GM19328 (cell line): Measurements from ENCODE around the gene PTPDC1.

Experiments
- ATAC-seq: cut with Tn5 transposase; IDR thresholded peaks from one replicate; pipeline ENCODE4 v1.9.1; 2021; ENCODE audit warnings: mild to moderate bottlenecking, moderate library complexity; ENCODE audit not compliant: unreplicated experiment

PTPDC1 gene

DNA sequence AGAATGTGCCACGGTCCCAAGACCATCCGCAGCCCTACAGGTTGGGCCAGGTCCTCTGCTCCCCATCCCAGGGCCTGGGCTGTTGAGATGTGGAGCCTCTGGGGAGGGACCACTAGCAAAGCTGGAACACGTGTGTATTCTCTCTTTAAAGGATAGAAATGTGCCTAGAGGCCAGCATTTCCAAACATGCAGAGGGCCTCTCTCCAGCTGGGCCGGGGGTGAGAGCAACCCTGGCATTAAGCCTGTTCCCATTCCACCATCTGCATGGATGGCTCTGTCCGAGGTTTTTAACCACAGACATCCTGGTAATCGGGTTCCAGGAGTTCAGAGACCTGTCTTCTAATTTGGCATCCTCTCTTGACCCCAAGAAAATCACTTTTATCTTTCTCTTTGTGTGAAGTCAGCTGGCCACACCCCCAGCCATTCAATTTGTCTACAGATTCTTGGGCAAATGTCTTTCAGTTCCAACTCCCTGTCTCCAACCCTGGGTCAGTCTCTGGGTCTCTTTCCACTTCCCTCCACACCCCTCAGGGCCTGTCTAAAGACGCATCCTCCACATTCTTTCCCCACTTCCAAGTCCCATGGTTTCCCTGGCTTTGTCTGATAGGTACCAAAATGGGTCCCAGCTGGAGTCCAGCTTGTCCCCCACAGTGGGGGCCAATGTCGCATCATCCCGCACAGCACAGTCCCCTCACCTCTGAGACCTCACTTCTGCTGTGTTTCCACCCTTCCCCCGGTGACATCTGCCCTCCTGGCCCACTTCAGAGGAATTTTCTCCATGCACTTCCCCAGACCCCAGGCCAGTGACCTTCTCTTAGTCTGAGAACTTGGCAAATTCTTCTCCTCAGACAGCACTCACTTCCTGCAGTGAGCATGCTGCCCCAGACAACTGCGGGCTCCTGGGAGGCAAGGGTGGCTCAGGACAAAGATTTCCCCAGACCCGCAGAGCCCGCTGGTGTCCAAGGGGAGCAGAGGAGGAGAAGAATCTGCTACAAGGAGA lies 56.8 kb downstream of the PTPDC1 start:
- ATAC-seq, result no peak

DNA sequence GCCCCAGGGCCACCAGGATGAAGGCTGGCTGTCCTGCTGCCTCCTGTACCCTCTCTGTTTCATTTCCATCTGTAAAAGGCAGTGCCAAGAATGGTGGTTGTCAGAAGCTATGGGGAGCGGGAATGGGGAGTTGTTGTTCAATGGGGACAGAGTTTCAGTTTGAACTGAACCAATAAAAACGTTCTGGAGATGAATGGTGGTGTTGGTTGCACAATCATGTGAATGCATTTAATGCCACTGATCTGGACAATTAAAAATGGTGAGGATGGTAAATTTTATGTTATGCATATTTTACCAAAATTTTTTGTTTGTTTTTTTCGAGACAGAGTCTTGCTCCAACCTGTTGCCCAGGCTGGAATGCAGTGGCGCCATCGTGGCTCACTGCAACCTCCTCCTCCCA lies 58.1 kb downstream of the PTPDC1 start:
- no peak for ATAC-seq

DNA sequence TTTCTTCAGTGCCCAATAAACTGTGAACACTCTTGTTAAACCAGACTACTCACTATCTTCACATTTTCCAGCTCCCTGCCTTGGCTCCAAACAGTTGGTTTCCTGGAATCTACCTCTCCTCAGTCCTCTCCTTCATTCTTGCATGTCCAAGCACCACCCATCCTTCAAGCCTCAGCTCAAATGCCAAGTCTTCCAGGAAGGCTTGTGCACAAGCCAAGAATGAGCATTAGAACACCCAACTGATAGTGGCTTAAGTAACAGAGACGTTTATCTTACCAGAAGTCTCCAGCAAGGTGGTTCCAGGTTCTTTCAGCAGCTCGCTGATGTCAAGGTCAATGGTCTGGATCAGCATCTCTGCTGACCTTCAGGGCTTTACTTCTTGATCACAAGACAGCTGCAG lies 60.1 kb downstream of the PTPDC1 start:
- ATAC-seq, result no peak

DNA sequence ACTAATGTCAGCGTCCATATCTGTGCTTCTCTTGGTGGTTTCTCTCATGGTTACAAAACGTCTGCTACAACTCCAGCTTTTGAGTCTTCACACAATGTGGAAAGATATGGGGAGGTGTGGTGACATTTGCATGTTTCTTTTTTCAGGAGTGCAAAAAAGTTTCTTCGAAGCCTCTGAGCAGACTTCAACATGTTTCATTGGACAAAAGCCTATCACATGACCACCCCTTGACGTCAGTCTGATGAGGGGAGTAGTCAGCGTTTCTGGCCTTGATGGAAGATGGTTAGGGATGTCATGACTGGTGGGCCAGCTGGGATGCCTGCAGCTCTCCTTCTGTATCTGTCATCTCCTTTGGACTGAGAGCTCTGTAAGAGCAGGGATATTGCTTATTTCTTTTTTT lies 61.4 kb downstream of the PTPDC1 start:
- no peak for ATAC-seq

DNA sequence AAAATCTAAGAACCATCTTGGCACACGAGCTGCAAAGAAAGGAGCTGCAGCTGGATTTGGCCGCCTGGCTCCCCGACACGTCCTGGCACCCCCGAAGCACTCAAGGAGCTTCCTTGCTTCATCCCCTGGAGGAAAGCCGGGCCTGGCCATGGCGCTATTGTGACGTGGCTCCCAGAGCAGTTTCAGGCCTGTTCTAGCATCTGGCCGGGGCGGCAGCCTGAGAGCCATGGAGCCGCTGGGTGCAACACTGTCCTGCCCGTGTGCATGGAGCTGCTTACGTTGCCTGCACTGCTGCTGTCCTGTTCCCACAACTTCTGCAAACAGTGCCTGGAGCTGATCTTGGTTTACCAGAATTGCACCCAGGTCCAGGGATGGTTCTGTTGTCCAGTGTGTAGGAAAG lies 63.5 kb downstream of the PTPDC1 start:
- ATAC-seq, result no peak

DNA sequence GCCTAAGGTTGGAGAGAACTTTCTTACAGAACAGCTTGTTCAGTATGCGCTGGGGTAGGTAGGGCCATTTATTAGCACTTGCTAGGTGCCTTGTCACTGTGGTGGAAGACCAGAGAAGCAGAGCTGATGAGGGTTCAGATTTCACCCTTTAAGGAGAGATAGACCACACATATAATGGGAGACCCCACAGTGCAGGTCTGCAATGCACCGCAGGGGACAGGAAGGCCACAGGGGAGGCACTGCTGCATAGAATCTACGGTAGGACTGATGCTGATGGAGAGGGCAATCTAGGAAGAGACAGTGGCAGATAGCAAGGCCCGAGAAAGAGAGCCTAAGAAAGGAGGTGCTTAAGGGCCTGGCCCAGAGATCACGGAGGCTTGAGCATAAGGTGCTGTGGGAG lies 64.2 kb downstream of the PTPDC1 start:
- ATAC-seq, result no peak

DNA sequence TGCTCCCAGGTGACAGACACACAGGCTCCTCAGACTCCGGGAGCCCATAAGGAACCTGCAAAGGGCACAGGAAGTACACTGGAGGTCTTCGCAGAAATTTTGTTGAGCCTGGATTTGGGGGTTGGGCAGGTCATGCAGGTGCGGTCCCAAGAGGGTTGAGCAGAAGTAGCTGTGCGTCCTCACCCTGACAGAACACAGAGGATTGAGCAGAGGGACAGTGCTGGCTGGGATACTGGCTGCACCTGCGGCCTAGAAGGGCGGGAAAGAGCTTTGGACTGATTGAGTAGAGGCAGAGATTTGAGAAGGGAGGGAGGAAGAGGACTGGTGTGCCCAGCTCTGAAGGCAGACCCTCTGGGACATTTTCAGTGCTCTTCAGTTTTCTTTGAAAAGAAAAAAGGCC lies 65.4 kb downstream of the PTPDC1 start:
- no peak for ATAC-seq

DNA sequence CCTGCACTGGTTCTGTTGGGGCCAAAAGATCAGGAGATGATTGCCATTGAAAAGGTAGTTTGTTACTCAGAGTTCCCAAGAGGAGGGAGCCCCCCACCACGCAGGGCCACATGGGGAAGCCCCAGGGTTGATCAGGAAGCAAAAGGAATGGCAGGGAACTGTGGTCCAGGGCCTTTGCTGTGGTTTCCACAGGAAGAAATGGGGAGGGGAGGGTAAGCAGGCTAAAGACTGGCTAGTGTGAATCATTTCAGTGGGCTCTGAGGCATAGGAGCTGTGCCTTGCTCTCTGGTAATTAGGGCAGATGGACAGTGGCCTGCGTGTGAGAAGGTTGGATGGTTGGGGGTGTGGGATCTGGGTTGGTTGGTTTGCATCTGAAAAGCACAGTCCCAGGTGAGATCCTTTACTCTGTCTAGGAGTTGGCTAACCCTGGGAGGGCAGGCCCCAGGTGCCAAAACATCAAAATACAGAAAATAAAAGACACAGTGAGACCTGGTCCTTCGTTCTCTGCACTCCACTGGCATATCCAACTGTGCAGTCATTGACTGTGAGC lies 66.1 kb downstream of the PTPDC1 start:
- ATAC-seq, result no peak

DNA sequence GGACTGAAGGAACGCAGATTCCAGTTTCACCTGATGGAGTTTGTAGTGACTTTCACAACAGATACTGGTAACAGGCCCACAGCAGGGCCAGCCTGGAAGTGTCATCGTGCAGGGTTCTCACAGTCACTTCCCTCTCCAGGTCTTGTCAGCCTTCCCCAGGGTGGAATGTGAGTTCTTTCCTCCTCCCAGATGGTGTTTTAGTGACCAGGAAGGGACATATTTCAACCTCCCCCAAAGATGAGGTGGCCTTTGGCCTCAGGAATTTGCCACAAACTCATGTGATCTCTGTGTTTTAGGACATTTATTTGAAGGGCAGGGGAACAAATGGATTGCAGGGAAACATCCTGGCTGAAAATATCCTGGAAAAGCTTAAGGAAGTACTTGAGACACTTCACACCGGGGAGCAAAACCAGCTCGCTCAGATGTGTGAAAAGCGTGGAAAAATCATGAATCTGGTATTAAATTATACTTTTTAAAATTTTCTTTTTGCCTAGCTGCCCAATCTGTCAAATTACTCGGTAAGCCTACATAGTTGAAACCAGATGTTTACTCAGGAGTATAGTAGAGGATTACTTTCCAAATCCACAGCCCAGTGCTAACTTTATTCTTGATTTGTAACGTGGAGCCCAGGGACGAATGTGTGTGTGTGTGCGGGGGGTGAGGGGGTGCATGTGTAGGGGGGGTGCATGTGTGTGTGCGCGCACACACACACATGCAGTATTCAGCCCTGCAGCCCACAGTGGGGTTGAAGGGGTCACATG lies 66.8 kb downstream of the PTPDC1 start:
- no peak for ATAC-seq

DNA sequence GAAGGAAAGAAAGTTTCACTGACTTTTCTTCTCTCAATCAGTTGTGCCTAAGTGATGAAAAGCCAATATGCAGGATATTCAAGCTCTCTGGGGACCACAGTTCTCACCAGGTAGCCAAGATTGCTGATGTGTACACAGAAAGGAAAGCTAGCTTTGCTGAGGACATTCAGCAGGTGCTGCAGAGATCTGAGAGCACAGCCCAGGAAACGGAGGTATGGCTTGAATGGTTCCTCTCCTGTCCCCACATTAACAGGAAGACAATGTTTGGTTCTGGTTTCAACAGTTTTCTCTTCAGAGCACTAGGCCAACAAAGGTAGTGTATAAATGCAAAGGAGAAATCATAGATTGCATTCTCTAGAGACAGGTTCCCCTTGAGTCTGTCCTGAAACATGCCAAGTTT lies 69.6 kb downstream of the PTPDC1 start:
- ATAC-seq, result no peak

DNA sequence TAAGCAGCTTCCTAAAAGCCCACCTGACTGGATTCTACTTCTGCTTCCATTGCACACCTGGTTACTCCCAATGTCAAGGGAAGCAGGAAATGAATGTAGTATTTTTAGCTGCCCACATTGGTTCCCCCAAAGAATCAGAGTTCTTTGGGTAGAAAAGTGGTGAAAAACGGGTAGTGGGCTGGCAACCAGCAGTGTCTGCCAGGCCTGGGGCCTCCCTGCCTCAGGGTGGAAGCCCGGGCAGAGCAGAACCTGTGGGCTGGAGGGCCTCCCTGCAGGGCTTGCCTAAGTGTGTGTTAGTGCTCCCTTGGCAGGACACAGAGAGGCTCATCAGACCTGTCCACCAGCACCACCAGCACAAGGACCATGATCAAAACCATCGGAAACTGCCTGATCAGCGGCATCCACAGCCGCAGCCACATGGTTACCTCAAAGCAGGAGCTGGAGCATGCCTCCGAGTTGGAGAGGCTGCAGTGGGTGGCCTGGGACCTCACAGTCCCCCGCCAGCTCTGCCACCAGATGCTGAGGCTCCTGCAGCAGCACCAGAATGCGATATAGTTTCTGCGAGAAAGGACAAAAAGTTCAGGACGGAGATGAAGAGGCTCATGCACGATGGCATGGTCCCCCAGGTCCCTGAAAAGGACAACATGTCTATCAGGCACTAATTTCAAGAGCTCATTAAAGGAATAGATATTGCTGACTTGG lies 72.2 kb downstream of the PTPDC1 start:
- no peak for ATAC-seq

DNA sequence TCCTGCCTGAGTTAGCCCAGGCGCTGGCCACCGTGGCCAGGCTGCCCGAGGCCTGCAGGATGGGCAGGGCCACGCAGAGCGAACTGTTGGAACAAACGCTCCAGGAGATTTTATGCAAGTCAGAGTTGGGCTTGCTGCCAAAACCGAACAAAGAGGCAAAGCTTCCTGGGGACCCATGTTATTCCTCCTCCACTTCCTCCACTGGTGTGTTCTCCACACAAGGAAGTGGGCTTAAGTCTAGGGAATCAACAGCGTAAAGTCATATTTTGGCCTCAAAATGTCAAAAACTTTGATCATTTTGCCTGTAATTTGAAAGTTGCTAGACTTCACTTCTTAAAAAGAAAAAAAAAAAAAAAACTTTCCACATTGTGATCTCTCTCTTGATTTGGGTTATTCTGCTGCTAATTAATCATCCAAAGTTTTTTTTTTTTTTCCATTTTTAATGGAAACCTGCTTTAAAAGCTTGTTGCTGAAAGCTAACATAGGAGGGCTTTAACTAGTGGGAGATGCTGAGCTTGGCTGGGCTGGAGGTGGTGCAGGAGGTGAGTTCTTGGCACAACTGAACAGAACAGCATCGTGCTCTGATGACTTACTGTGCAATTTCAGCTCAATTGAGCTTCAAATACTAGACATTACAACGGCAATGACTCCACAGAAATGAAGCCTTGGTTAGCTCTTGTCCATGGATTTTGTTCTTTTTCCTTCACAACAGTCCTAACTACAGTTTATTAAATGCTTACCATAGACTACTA lies 73.0 kb downstream of the PTPDC1 start:
- ATAC-seq, result no peak
